ENCODE data around the gene MIA.
"Not testable (repeated sequence)": the region's sequence is repeated elsewhere in the genome, so short reads cannot be mapped to it uniquely, and the experiment has no call there.

MIA gene

GRCh38 chr19:40750874-40751537, 24.3 kb upstream of the MIA start, which contains the start of gene SNRPA:
TSS of gene SNRPA (plus strand) at chr19:40751203. CDS start at chr19:40751409, 206 bp downstream.
- peak; percentile 100 for DNase-seq

DNA sequence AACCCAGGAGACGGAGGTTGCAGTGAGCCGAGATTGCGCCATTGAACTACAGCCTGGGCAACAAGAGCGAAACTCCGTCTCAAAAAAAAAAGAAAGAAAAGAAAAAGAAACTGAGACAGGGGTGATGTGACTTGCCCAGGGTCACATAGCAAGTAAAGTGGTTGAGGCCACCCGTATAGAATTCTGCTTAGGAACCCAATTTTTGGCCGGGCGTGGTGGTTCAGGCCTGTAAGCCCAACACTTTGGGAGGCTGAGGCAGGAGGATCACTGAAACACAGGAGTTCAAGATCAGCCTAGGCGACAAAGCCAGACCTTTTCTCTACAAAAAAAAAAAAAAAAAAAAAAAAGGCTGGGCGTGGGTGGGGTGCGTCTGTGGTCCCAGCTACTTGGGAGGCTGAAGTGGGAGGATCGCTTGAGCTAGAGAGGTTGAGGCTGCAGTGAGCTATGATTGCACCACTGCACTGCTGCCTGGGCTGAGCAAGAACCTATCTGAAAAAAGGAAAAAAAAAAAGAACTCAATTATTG, 23.0 kb upstream of the MIA start:
- DNase-seq = no peak

DNA sequence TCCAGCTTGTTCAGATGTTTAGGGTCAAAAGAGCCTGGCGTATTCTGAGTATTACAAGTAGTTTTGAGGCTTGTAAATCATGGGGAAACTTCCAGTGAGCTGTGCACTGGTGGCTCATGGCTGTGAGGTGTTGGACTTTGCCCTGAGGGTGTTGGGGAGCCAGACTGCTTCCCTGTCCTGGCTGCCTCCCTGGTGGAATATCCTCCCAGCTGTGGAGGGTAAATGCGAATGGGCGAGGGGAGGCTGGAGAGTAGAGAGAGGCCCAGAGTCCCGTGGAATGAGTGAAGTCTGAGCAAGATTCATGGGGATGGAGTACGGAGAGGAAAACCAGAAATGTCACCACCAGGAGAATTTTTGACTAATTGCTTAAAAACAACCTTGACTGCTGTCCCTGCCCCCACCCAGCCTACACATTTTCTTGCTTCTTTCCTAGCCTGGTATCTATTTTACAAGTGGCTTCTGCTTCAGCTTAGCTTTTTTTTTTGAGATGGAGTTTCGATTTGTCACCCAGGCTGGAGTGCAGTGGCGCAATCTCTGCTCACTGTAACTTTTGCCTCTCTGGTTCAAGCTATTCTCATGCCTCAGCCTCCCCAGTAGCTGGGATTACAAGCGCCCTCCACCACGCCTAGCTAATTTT, 20.6 kb upstream of the MIA start:
- no peak for DNase-seq

DNA sequence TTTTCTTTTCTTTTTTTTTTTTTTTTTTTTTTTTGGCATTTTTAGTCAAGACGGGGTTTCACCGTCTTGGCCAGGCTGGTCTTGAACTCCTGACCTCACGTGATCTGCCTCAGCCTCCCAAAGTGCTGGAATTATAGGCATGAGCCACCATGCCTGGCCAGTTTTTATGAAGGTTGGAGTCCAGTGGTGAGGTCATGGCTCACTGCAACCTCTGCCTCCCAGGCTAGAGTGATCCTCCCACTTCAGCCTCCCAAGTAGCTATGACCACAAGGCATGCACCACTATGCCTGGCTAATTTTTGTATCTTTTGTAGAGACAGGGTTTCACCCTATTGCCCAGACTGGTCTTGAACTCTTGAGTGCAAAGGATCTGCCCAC, 20.1 kb upstream of the MIA start:
- DNase-seq = no peak

- DNase-seq = no peak
These were observed 19.5 kb upstream of the MIA start for GRCh38 chr19:40755791-40756190.

DNA sequence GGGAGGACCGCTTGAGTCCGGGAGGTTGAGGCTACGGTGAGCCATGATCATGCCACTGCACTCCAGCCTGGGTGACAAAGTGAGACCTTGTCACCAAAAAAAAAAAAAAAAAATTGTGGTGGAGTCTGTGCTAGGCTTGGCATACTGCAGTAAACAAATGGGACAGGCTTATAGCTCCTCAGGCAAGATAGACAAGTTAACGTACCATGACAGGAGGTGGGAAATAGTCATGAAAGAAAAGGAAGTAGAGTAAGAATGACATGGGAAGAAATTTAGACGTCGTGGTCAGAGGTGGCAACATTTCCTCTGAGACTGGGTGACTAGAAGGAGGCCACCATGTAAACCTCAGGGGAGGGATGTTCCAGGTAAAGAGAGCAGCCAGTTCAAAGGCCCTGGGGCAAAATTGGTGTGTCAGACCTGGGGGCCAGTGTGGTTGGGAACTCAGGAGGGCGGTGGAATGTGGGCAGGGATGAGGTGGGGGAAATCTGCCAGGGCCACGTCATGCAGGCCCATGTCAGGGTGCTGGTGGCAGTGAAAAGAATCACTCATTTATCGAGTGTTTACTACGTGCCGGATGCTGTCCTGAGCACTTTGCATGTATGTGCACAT, 18.7 kb upstream of the MIA start:
- DNase-seq = no peak

- no peak for DNase-seq
These were observed 16.8 kb upstream of the MIA start for GRCh38 chr19:40758491-40758890.

- DNase-seq = no peak
These were observed 16.0 kb upstream of the MIA start for GRCh38 chr19:40759352-40759751.

GRCh38 chr19:40762754-40763470, 12.4 kb upstream of the MIA start:
- no peak for DNase-seq

DNA sequence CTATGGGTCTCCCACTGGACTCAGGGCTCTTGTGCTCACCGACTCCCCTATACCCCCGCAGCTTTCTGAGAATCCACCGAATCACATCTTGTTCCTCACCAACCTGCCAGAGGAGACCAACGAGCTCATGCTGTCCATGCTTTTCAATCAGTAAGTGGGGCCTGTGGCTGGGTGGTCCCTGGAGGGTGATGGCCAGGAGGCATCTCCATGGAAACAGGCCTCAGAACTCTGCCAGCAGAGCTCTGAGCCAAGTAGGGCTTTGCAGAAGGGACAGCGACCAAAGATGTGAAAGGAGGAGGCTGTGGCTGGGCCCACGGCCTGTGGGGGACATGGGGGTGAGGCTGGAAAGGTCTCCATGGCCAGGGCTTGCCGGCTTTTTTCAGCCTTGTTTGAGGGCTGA, 11.8 kb upstream of the MIA start:
- no peak for DNase-seq

DNA sequence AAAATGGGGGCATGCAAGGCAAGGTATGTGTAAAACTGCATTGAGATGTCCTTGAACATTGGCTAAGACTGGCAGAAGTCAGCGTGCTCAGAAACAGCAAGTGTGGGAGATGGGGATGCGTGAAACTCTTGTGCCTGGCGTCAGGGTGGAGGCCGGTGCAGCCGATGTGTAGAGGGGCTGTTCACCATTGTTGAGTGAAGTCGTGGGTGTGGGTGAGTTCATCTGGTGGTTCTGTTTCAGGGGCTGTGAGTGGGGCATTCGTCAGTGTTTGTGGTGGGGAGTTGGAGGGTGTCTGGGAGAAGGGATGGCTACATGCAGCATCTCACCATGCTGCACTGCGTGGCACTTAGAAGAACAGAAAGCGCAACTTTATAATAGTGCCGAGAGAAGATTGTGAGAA, 11.4 kb upstream of the MIA start:
- DNase-seq = no peak

GRCh38 chr19:40766385-40766784, 8.9 kb upstream of the MIA start:
- not testable (repeated sequence) for DNase-seq

GRCh38 chr19:40768869-40769268, 6.5 kb upstream of the MIA start:
- DNase-seq = peak; percentile 84

DNA sequence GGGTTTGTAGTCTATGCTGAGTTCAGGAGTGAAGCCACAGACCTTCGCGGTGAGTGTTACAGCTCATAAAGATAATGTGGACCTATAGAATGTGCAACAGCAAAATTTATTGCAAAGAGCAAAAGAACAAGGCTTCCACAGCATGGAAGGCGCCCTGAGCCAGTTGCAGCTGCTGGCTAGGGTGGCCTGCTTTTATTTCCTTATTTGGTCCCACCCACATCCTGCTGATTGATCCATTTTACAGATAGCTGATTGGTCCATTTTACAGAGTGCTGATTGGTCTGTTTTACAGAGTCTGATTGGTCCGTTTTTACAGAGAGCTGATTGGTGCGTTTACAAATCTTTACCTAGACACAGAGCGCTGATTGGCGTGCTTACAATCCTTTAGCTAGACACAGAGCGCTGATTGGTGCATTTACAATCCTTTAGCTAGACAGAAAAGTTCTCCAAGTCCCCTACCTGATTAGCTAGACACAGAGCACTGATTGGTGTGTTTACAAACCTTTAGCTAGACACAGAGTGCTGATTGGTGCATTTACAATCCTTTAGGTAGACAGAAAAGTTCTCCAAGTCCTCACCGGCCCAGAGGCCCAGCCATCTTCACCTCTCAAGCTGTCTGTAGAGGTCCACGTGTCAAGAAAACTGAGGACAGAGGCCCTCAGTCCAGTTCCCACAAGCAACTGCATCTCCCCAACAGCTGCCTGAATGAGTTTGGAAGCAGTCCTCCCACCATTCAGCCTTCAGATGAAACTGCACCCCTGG, 4.0 kb upstream of the MIA start:
- peak; percentile 59 for DNase-seq

- no peak for DNase-seq
These were observed 306 bp downstream of the MIA start for GRCh38 chr19:40775632-40776022.

DNA sequence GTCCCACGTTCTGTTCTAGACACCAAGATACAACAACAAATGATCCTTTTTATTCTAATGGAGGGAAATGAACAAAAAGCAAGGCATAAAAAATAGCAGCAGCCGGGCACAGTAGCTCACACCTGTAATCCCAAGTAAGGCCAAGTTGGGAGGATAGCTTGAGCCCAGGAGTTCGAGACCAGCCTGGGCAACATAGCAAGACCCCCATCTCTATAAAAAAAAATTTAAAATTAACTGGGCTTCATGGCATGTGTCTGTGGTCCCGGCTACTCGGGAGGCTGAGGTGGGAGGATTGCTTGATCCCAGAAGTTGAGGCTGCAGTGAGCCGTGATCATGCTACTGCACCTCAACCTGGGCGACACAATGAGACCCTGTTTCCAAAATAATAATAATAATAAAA, 1.0 kb downstream of the MIA start:
- no peak for DNase-seq

GRCh38 chr19:40776932-40777644, 1.8 kb downstream of the MIA start:
- DNase-seq = peak; percentile 97

- no peak for DNase-seq
These were observed 2.3 kb downstream of the MIA start for GRCh38 chr19:40777645-40777936.

DNA sequence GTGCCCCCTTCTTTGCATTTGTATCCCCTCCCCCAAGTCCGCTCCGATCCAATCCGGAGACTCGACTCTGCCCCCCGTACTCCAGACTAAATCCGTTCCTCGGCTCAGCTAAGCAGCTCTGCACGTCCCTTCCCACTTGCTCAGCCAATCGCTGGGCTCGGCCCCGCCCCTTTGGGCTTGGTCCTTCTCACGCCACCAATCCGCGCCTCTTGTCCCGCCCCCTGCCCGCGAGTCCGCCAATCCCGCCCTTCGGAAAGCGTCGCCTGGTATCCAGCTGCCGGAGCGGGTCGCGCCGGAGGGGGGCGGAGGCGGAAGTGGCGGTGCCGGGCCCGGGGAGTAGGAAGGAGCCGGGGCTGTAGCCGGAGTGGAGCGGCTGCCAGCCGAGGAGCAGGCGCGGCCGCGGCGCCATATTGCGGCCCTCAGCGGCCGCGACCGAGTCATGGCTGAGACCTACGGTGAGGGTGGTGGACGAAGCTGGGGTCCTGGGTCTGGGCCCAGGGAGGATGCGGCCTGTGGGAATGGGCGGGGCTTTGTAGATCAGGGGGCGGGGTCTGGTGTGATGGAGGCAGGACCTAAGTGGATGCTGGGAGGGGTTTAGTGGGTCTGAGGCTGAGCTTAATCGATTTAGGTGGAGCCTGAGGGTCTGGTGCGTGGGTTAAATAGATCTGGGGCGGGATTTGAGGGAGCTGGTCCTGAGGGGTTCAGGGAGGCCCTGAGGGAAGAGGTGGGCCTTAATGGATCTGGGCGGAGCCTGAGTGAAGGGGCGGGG, 2.8 kb downstream of the MIA start, which contains the start of gene RAB4B:
Gene RAB4B (plus strand): TSS at position 311 of the 769 bp plus-strand sequence. CDS start 129 bp downstream, at position 440.
- peak; percentile 100 for DNase-seq

GRCh38 chr19:40778706-40779284, 3.5 kb downstream of the MIA start:
- peak; percentile 74 for DNase-seq

DNA sequence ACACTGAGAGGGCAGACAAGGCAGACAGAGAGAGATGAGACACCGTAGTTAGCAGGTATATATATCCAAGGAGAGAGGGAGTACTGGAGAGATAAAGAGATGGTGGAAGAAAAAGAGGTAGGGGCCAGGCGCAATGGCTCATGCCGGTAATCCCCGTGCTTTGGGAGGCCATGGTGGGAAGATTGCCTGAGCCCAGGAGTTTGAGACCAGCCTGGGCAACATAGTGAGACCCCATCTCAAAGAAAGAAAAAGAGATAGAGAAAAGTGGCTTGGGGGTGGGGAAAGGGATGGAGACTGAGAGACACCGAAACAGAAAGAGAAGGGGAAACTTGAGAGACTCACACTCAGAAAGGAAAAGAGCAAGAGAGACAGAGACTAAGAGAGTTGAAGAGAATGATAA, 5.3 kb downstream of the MIA start:
- DNase-seq = no peak
